ENCODE data around the gene GOPC.

- TF ChIP-seq PATZ1 (CRISPR knock-in tag; IDR thresholded peaks at IDR 0.05; ENCODE audit: borderline replicate concordance) (no peak), RARB (CRISPR knock-in tag; IDR thresholded peaks at IDR 0.05) (no peak)
Observed at GRCh38 chr6:117534974-117535373, 67.3 kb downstream of the GOPC start.
